IMR-90 (cell line): Measurements from ENCODE around the gene C10orf90. TPM values are rescaled to one million over a fixed set of nuclear protein-coding genes. Genes with fewer than 3 reads are reported as not detected.

ENCODE experiments used
- ATAC-seq: fragments of 200-7000 bp; cut with Tn5 transposase; 2 replicates; pipeline ENCODE4 v1.9.1; 2020; ENCODE audit warnings: low read depth, mild to moderate bottlenecking, moderate library complexity
- BruUV-seq: library from RNA; stranded (reverse); fragments of 400-500 nt; replicated peaks from 2 replicates; lab custom pipeline; 2021; lab: Mats Ljungman, UMichigan
- CTCF ChIA-PET: fragments of 300-600 bp; formaldehyde crosslinking; extraction: SDS; loops from one replicate; lab custom pipeline; 2021; ENCODE audit warnings: antibody characterized with exemption; lab: Yijun Ruan, JAX
- POLR2A ChIA-PET: fragments of 300-600 bp; sonication (Branson Sonifier 250); formaldehyde crosslinking; loops from one replicate; lab custom pipeline; 2022; ENCODE audit warnings: antibody characterized with exemption; ENCODE audit not compliant: unreplicated experiment; lab: Charles Lee
- DNase-seq: peaks from one replicate; pipeline ENCODE4 v3.0.0; 2013
- H2AFZ ChIP-seq: replicated peaks from 2 replicates; pipeline ENCODE3; 2013; ENCODE audit warnings: low read length, mild to moderate bottlenecking; ENCODE audit not compliant: poor library complexity
- H2AK5ac ChIP-seq: 2 replicates; pipeline ENCODE4 v1.6.1; 2013; ENCODE audit warnings: low read depth, low read length, inconsistent platforms
- H2AK9ac ChIP-seq: replicated peaks from 2 replicates; pipeline ENCODE3; 2013; ENCODE audit warnings: mild to moderate bottlenecking, low read depth, low read length, moderate library complexity; ENCODE audit not compliant: poor library complexity
- H2BK120ac ChIP-seq: 2 replicates; pipeline ENCODE4 v1.6.1; 2013; ENCODE audit warnings: low read depth, low read length, inconsistent platforms
- H2BK15ac ChIP-seq: 3 replicates; pipeline ENCODE4 v1.6.1; 2013; ENCODE audit warnings: low read depth, low read length, inconsistent platforms
- H2BK20ac ChIP-seq: 2 replicates; pipeline ENCODE4 v1.6.1; 2013; ENCODE audit warnings: low read depth, mild to moderate bottlenecking, inconsistent platforms, low read length, moderate library complexity
- H2BK5ac ChIP-seq: 2 replicates; pipeline ENCODE4 v1.6.1; 2013; ENCODE audit warnings: mild to moderate bottlenecking, low read depth, low read length, inconsistent platforms; ENCODE audit not compliant: poor library complexity, severe bottlenecking
- H3K14ac ChIP-seq: replicated peaks from 2 replicates; pipeline ENCODE4 v1.6.1; 2013; ENCODE audit warnings: low read depth, low read length, inconsistent platforms
- H3K18ac ChIP-seq: 2 replicates; pipeline ENCODE4 v1.6.1; 2013; ENCODE audit warnings: low read depth, low read length, control low read depth
- H3K23ac ChIP-seq: 2 replicates; pipeline ENCODE4 v1.6.1; 2013; ENCODE audit warnings: low read depth, low read length, inconsistent platforms
- H3K27ac ChIP-seq: 2 replicates; pipeline ENCODE4 v1.5.1; 2013; ENCODE audit warnings: mild to moderate bottlenecking, control low read depth, low read length; ENCODE audit not compliant: insufficient read depth
- H3K27me3 ChIP-seq: 2 replicates; pipeline ENCODE4 v1.6.1; 2013; ENCODE audit warnings: low read length; ENCODE audit not compliant: control insufficient read depth, insufficient read depth
- H3K36me3 ChIP-seq: 2 replicates; pipeline ENCODE4 v1.6.1; 2013; ENCODE audit warnings: low read length, mixed read lengths; ENCODE audit not compliant: control insufficient read depth, insufficient read depth
- H3K4ac ChIP-seq: 2 replicates; pipeline ENCODE4 v1.6.1; 2013; ENCODE audit warnings: low read depth, low read length, inconsistent platforms
- H3K4me1 ChIP-seq: 2 replicates; pipeline ENCODE4 v1.6.1; 2013; ENCODE audit warnings: low read length, mixed read lengths; ENCODE audit not compliant: control insufficient read depth, insufficient read depth
- H3K4me2 ChIP-seq: 2 replicates; pipeline ENCODE4 v1.6.1; 2013; ENCODE audit warnings: low read depth, mild to moderate bottlenecking, control low read depth, low read length, moderate library complexity
- H3K4me3 ChIP-seq: 2 replicates; pipeline ENCODE4 v1.5.1; 2013; ENCODE audit warnings: low read depth, mild to moderate bottlenecking, control low read depth, low read length, moderate library complexity; ENCODE audit not compliant: insufficient read depth
- H3K56ac ChIP-seq: 2 replicates; pipeline ENCODE4 v1.6.1; 2013; ENCODE audit warnings: low read length, inconsistent platforms; ENCODE audit not compliant: insufficient read depth; ENCODE audit errors: extremely low read depth
- H3K79me1 ChIP-seq, 2 experiments: 2 replicates each; pipeline ENCODE4 v1.6.1; 2013; ENCODE audit warnings: low read length in 2 of 2, inconsistent platforms in 1 of 2, low read depth in 1 of 2
- H3K9ac ChIP-seq: 2 replicates; pipeline ENCODE4 v1.6.1; 2013; ENCODE audit warnings: low read depth, low read length, control low read depth
- H3K9me1 ChIP-seq: 2 replicates; pipeline ENCODE4 v1.6.1; 2013; ENCODE audit warnings: low read length, inconsistent platforms; ENCODE audit not compliant: insufficient read depth
- H3K9me3 ChIP-seq: 2 replicates; pipeline ENCODE4 v1.6.1; 2013; ENCODE audit warnings: low read length; ENCODE audit not compliant: control insufficient read depth, insufficient read depth
- H4K20me1 ChIP-seq: 2 replicates; pipeline ENCODE4 v1.6.1; 2013; ENCODE audit warnings: low read length, inconsistent platforms; ENCODE audit not compliant: insufficient read depth
- H4K5ac ChIP-seq: 2 replicates; pipeline ENCODE4 v1.6.1; 2013; ENCODE audit warnings: mild to moderate bottlenecking, low read depth, low read length, control low read depth
- H4K8ac ChIP-seq, 2 experiments: 2 replicates each; pipeline ENCODE4 v1.6.1; 2013; ENCODE audit warnings: low read depth in 2 of 2, low read length in 2 of 2, control low read depth in 1 of 2, inconsistent platforms in 1 of 2
- H4K91ac ChIP-seq: 2 replicates; pipeline ENCODE4 v1.6.1; 2013; ENCODE audit warnings: low read depth, low read length, inconsistent platforms; ENCODE audit not compliant: insufficient read depth
- BHLHE40 ChIP-seq: fragments of 150-350 bp; IDR thresholded peaks from 2 replicates; pipeline ENCODE4 v1.6.1; 2016; ENCODE audit warnings: mild to moderate bottlenecking, low read depth, low read length
- CEBPB ChIP-seq: IDR thresholded peaks from 2 replicates; pipeline ENCODE4 v1.6.1; 2012; ENCODE audit warnings: low read depth, low read length, improper control_type of control experiment
- CHD1 ChIP-seq: IDR thresholded peaks from 2 replicates; pipeline ENCODE4 v1.6.1; 2012; ENCODE audit warnings: low read depth, low read length, improper control_type of control experiment
- FOS ChIP-seq: fragments of 150-350 bp; IDR thresholded peaks from 2 replicates; pipeline ENCODE4 v1.6.1; 2016; ENCODE audit warnings: low read depth, low read length
- MAFK ChIP-seq: IDR thresholded peaks from 2 replicates; pipeline ENCODE4 v1.6.1; 2012; ENCODE audit warnings: low read depth, low read length, improper control_type of control experiment
- MAZ ChIP-seq: IDR thresholded peaks from 2 replicates; pipeline ENCODE4 v1.6.1; 2012; ENCODE audit warnings: low read depth, mild to moderate bottlenecking, low read length, improper control_type of control experiment, moderate library complexity, borderline replicate concordance
- MXI1 ChIP-seq: IDR thresholded peaks from 2 replicates; pipeline ENCODE4 v1.6.1; 2012; ENCODE audit warnings: low read depth, mild to moderate bottlenecking, low read length, moderate library complexity, borderline replicate concordance
- NFE2L2 ChIP-seq: fragments of 150-350 bp; IDR thresholded peaks from 2 replicates; pipeline ENCODE4 v1.6.1; 2016; ENCODE audit warnings: low read depth, mild to moderate bottlenecking, low read length
- POLR2A ChIP-seq: IDR thresholded peaks from 2 replicates; pipeline ENCODE4 v1.6.1; 2012; ENCODE audit warnings: mild to moderate bottlenecking, low read depth, low read length
- RAD21 ChIP-seq: IDR thresholded peaks from 2 replicates; pipeline ENCODE4 v1.6.1; 2012; ENCODE audit warnings: low read length, improper control_type of control experiment
- RCOR1 ChIP-seq: IDR thresholded peaks from 2 replicates; pipeline ENCODE4 v1.6.1; 2012; ENCODE audit warnings: mild to moderate bottlenecking, low read length, improper control_type of control experiment; ENCODE audit not compliant: insufficient replicate concordance
- RFX5 ChIP-seq: IDR thresholded peaks from 2 replicates; pipeline ENCODE4 v1.8.0; 2012; ENCODE audit warnings: low read depth, mild to moderate bottlenecking, low read length, moderate library complexity
- SMC3 ChIP-seq: fragments of 150-350 bp; IDR thresholded peaks from 2 replicates; pipeline ENCODE4 v1.6.1; 2016; ENCODE audit warnings: low read depth, mild to moderate bottlenecking, antibody characterized with exemption, low read length, moderate library complexity
- WGBS, 2 experiments: methylation state at CpG; one replicate each; pipeline versions ENCODE4 v1.1.5 to v1.1.7; 2013; ENCODE audit warnings: missing lambda C conversion rate in 2 of 2; ENCODE audit not compliant: insufficient read length in 1 of 2; ENCODE audit errors: extremely low coverage in 2 of 2; 5-methylcytosine and 5-hydroxymethylcytosine counted together
- dilution Hi-C: fragments of 300-500 bp; cut with HindIII; formaldehyde crosslinking; loops from one replicate; pipeline ENCODE4 v1.14.3; 2018; ENCODE audit warnings: low sequenced_read_pairs; ENCODE audit not compliant: unreplicated experiment
- in situ Hi-C: fragments of 300-500 bp; cut with MboI; formaldehyde crosslinking; loops from 3 replicates; pipeline ENCODE4 v1.14.3; 2019; ENCODE audit warnings: low sequenced_read_pairs, inconsistent platforms, mixed read lengths
- intact Hi-C: fragments of 100-400 bp; cut with micrococcal nuclease; formaldehyde crosslinking; loops from 2 replicates; pipeline ENCODE4 v1.10.0; 2022
- polyA plus RNA-seq, 3 experiments: library from polyadenylated mRNA; depleted of rRNA; stranded (reverse); fragments of >200 nt; gene quantifications; 2 replicates each; pipeline ENCODE4 v1.2.3, GENCODE V29; 2012; ENCODE audit warnings: low replicate concordance in 1 of 3
- total RNA-seq: library from RNA; depleted of rRNA; stranded (reverse); fragments of >200 nt; gene quantifications from 2 replicates; pipeline ENCODE4 v1.2.3, GENCODE V29; 2012
- TF ChIP-seq, protein P1 (sequence below): fragments of 150-350 bp; IDR thresholded peaks from 2 replicates; pipeline ENCODE4 v1.6.1; 2016; ENCODE audit warnings: low read depth, mild to moderate bottlenecking, low read length, moderate library complexity, borderline replicate concordance
- TF ChIP-seq, protein P2 (sequence below): fragments of 150-350 bp; IDR thresholded peaks from 2 replicates; pipeline ENCODE4 v1.6.1; 2017; ENCODE audit warnings: mild to moderate bottlenecking, antibody characterized with exemption, low read length, low read depth
- TF ChIP-seq, protein P3 (sequence below): conservative IDR thresholded peaks from 2 replicates; pipeline ENCODE4 v1.5.1; 2012; ENCODE audit warnings: mild to moderate bottlenecking, low read depth, low read length, improper control_type of control experiment

C10orf90 gene
- total and polyA plus RNA-seq, 2 of the 4 experiments (the other 2 are of a cell fraction), result 0.05 to 0.18 TPM

DNA sequence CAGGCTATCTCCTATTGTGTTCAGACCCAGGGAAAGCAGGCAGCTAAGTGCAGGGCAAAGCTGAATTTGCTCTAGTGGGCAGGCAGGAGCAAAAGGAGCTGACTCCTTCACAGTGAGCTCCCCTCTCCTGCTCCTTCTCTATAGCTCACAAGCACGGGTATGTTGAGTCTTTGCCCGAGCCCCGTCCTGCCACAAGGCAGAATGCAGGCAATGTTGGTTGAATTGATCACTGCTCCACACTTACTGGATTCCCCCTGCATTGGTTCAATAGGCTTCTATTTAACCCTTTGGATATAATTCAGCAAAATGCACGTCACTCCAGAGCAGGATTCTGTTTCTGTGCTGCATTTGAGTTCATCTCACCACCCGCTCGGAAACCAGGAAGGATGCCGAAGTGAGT, 16.2 kb upstream of the C10orf90 start:
- BruUV-seq, result no TSS peak
- dilution Hi-C loops, result no loop called here
- H4K5ac ChIP-seq, result no peak overlapping the region
- ChIA-PET CTCF (no interaction called here), POLR2A (no interaction called here)
- no peak overlapping the region for H3K14ac ChIP-seq
- H3K4ac ChIP-seq, result no peak overlapping the region
- no peak overlapping the region for H2BK5ac ChIP-seq
- no peaks in the 10 kb centered on the region for H3K27me3 ChIP-seq
- TF ChIP-seq, protein P1, sequence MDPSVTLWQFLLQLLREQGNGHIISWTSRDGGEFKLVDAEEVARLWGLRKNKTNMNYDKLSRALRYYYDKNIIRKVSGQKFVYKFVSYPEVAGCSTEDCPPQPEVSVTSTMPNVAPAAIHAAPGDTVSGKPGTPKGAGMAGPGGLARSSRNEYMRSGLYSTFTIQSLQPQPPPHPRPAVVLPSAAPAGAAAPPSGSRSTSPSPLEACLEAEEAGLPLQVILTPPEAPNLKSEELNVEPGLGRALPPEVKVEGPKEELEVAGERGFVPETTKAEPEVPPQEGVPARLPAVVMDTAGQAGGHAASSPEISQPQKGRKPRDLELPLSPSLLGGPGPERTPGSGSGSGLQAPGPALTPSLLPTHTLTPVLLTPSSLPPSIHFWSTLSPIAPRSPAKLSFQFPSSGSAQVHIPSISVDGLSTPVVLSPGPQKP, result no peak
- TF ChIP-seq NFE2L2 (no peak), FOS (no peak), RCOR1 (no peak), RAD21 (no peak), SMC3 (no peak), CHD1 (no peak), CEBPB (no peak), MAZ (no peak), POLR2A (no peak), RFX5 (no peak), MXI1 (no peak), MAFK (no peak), BHLHE40 (no peak)
- TF ChIP-seq, protein P2, sequence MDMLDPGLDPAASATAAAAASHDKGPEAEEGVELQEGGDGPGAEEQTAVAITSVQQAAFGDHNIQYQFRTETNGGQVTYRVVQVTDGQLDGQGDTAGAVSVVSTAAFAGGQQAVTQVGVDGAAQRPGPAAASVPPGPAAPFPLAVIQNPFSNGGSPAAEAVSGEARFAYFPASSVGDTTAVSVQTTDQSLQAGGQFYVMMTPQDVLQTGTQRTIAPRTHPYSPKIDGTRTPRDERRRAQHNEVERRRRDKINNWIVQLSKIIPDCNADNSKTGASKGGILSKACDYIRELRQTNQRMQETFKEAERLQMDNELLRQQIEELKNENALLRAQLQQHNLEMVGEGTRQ, result no peak
- TF ChIP-seq, protein P3, sequence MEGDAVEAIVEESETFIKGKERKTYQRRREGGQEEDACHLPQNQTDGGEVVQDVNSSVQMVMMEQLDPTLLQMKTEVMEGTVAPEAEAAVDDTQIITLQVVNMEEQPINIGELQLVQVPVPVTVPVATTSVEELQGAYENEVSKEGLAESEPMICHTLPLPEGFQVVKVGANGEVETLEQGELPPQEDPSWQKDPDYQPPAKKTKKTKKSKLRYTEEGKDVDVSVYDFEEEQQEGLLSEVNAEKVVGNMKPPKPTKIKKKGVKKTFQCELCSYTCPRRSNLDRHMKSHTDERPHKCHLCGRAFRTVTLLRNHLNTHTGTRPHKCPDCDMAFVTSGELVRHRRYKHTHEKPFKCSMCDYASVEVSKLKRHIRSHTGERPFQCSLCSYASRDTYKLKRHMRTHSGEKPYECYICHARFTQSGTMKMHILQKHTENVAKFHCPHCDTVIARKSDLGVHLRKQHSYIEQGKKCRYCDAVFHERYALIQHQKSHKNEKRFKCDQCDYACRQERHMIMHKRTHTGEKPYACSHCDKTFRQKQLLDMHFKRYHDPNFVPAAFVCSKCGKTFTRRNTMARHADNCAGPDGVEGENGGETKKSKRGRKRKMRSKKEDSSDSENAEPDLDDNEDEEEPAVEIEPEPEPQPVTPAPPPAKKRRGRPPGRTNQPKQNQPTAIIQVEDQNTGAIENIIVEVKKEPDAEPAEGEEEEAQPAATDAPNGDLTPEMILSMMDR, result no peak
- H3K9ac ChIP-seq, result no peak overlapping the region
- no CpG with 5 or more reads among the region's 7 CpGs for WGBS, 2 experiments
- no peak overlapping the region for H2AK5ac ChIP-seq
- no peak overlapping the region for H3K4me3 ChIP-seq
- no peak overlapping the region for H4K91ac ChIP-seq
- H3K4me1 ChIP-seq, result no peaks in the 10 kb centered on the region
- H3K56ac ChIP-seq, result no peak overlapping the region
- H3K18ac ChIP-seq, result no peak overlapping the region
- intact Hi-C loops, result no loop called here
- H3K36me3 ChIP-seq, result no peaks in the 10 kb centered on the region
- H2BK120ac ChIP-seq, result no peak overlapping the region
- ATAC-seq, result no peak
- H3K9me3 ChIP-seq, result peaks cover 4% of the 10 kb centered on the region; the same call in 1 of the 2 replicates
- no peak overlapping the region for H2AFZ ChIP-seq
- no peak for DNase-seq
- in situ Hi-C loops, result no loop called here
- no peak overlapping the region for H3K4me2 ChIP-seq
- H2BK15ac ChIP-seq, result no peak overlapping the region
- H3K79me1 ChIP-seq, result no peaks in the 10 kb centered on the region
- no peak overlapping the region for H2AK9ac ChIP-seq
- H2BK20ac ChIP-seq, result no peak overlapping the region
- no peak overlapping the region for H3K23ac ChIP-seq
- no peak overlapping the region for H4K8ac ChIP-seq
- H4K20me1 ChIP-seq, result no peaks in the 10 kb centered on the region
- H3K27ac ChIP-seq, result no peak overlapping the region
- no peaks in the 10 kb centered on the region for H3K9me1 ChIP-seq
